Fibroblast of skin of left quadriceps (primary cell): ENCODE results near the gene HNRNPA3.
"Not testable (repeated sequence)": the region's sequence is repeated elsewhere in the genome, so short reads cannot be mapped to it uniquely, and the experiment has no call there.

ENCODE experiments used
- DNase-seq, 2 experiments: peaks; one replicate each; pipeline ENCODE4 v3.0.0-alpha.2; 2013; ENCODE audit warnings: low read depth in 2 of 2

The HNRNPA3 gene

GRCh38 chr2:177234267-177234666 is 21.7 kb downstream of the HNRNPA3 start:
- no peak for DNase-seq

DNA sequence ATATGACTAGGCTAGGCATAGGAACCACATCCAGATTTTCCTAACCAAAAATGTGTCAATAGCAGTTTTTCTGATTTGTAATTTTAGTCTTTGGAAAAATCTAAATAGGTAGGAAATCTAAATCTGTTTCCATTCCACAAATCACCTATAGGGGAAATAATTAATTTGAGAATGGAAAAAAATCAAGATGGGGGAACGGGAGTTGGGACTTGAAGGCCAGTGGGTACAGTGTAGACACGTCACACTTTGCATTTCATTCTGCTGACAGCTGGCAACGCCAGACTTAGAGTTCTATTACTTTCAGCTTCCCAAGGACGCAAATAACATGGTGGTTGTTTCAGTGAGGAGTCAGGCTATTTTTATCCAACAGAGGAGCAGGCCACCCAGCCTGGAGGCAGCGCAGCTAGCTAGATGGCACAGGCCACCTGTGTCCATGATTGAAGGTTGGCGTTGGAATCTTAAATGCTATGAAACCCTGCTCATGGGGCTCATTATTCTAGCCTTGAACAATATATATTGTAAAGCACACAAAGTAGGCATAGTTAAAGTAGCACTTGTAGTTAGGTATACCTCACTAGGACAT is 23.4 kb downstream of the HNRNPA3 start:
- no peak for DNase-seq

DNA sequence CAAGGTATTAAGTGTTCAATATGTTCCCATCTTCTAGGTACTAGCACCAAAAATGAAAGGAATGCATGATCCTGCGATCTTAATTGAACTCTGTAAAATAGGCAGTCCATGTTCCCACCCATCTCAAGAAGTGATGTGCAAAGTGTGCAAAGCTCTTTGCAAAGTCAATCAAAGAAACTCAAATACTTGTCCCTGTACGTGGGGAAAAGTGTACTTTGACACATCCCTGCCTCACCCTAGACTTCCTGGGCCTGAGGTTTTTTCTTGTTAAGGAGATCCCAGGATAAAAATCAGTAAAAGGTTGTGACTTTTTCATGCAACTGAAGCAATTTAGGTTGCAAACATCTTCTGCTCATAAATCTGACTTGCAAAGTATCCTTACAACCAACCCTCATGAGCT is 25.3 kb downstream of the HNRNPA3 start:
- no peak for DNase-seq

DNA sequence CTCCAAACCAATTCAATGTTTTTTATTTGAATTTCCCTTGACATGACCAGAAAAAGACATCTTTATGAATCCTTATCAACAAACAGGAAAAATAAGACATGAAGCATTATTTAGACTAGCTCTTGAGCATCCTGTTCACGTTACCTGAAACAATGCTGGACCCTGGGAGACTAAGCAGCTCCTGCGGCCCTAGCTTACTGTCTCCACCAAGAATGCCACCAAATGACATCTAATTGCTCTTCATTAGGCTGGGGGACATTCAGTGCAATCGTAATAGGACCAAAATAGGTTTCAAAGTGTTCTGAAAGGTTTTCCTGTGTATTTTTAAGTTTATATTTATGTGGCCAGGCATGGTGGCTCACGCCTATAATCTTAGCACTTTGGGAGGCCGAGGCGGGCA is 26.5 kb downstream of the HNRNPA3 start:
- no peak for DNase-seq

- no peak for DNase-seq
These were observed 27.5 kb downstream of the HNRNPA3 start for GRCh38 chr2:177239932-177240630.

DNA sequence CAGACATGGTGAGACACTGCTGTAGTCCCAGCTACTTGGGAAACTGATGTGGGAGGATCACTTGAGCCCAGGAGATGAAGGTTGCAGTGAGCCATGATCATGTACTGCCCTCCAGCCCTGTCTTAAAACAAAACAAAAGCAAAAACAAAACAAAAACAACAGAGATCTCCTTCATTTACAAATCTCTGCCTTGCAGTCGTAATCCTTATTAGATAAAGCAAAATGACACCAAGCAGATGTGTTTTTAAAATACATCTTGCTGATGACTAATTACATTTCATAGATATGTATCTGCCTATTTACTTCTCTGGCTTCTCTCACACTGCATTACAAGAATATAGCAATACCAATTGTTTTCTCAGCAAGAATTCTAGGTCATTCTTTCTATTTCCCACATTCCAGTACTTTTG is 29.1 kb downstream of the HNRNPA3 start:
- DNase-seq = peak; percentile 10 to 20

DNA sequence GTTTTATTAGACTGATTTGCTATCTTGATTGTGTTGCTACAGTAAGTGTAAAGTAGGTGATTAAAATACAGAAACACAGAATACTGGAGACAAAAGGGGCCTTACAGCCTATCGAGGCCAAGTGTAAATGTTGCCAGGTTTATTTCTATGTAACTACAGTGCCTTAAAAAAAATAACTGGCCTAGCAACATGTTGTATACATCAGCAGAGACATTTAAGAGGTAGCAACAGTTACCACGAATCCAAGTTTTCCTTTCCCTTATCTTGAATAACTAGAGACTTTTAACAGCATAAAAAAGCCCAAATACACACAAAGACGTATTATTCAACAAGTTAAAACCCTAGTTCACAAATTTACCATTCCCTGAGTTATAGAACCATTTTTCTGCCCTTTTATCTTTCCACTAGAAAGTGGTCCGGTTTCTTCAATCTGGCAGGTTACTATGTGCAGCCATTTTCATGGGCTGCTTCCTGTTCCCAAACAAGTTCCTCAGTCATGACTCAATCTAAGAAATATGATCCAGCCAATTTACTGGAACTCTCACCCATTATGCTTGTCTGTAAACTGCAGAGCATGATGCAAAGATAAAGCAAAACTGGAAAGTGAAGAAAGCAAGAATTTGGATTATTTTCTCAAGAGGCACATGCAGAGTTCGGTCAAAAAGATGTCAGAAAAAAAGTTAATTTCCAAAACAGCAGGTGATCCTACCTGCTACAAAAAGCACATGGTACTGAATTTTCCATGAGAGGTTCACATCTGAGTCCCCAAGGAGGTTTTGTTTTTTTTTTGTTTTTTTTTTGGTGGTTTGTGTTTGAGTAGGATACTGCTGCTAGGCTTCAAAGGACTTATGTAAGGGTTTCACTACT is 29.8 kb downstream of the HNRNPA3 start:
- peak; percentile 93 to 94 for DNase-seq

GRCh38 chr2:177243073-177243472 is 30.5 kb downstream of the HNRNPA3 start:
- no peak for DNase-seq

DNA sequence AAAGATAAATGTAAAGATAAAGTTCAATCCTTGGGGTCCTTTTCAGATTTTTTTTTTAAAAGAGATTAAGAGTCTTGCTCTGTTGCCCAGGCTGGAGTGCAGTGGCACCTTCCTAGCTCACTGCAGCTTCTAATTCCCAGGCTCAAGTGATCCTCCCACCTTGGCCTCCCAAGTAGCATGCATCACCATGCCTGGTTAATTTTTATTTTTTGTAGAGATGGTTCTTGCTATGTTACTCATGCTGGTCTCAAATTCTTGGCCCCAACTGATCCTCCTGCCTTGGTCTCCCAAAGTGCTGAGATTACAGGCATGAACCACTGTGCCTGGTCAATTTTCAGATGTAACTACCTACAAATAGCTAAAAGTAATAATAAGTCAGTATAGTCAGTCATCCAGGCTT is 30.9 kb downstream of the HNRNPA3 start:
- DNase-seq = no peak

DNA sequence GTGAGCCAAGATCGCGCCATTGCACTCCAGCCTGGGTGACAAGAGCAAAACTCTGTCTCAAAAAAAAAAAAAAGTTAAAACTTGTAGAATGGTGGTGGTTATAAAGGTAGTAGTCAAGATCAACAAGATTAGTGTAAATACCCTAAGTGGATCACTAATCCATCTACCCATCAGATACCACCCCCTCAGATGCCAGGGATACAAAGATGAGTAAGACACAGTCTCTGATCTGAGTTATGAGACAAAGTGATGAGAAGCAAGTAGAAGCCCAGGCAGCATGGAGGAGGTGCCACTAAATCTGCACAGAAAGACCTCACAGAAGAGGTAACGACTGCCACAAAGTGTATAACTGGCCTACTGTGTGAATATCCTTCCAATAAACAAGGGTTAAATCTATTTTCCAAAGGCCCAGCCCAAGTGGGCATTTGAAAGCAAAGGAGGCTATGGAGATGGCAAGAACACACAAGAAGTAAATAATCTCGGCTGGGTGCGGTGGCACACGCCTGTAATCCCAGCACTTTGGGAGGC is 31.7 kb downstream of the HNRNPA3 start:
- no peak for DNase-seq

GRCh38 chr2:177245010-177245422 is 32.4 kb downstream of the HNRNPA3 start:
- peak; percentile 56 to 65 for DNase-seq

DNA sequence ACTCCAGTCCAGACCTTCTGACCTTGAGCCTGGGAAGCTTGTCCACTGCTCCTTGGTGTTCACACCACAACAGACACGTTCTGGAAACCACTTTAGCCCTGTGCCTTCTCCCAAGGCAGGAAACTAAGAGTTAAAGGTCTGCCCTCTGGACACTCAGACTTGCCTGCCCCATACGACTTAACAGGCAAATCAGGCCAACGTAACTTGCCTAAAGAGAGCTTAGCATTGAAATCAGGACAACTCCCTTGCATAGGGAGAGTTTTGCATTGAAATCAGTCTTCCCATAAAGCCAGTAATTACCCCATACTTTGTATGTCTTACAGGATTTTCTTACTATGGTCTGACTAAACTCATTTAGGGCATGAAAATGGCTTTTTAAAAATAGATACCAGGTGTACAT is 33.4 kb downstream of the HNRNPA3 start:
- DNase-seq = no peak

- DNase-seq = not testable (repeated sequence)
These were observed 34.0 kb downstream of the HNRNPA3 start for GRCh38 chr2:177246523-177247030.

DNA sequence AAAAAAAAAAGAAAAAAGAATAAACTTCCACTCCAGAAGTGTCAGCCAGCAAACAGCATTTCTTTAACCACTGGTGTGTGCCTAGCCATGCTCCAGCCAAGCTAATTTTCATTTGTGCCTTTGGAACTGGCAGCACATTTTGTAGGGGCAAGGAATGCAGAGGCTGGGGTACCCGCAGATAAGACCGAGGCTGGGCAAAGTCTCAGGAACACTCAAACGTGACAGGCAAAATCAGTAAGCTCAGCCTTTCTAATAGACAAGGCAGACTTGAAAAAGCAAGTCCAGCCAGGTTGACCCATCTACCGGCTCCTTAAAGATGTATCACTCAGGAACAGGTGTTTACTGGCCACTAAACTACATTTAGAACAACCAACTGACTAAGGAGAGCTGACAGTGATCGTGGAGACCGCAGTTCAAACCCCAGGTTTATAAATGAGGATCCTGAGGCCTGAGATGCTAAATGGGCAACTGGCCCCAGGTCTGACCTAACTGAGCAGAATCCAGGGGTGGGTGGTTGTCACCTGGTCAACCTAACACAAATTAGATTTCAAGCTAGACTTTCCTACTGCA is 35.2 kb downstream of the HNRNPA3 start:
- DNase-seq = no peak

DNA sequence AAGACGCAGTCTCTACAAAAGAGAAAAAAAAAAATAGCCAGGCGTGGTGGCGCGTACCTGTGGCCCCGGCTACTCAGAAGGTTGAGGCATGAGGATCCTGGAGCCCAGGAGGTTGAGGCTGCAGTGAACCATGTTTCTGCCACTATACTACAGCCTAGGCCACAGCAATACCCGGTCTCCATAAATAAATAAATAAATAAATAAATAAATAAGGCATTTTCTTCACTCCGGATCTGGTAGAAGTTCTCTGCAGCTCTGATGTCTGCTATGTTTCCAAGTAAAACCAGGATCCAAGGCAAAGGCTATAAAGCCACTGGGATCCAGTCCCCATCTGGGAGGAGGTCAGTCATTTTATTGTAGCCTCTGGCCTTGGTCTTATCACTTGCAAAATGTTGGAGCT is 36.4 kb downstream of the HNRNPA3 start:
- DNase-seq = no peak

DNA sequence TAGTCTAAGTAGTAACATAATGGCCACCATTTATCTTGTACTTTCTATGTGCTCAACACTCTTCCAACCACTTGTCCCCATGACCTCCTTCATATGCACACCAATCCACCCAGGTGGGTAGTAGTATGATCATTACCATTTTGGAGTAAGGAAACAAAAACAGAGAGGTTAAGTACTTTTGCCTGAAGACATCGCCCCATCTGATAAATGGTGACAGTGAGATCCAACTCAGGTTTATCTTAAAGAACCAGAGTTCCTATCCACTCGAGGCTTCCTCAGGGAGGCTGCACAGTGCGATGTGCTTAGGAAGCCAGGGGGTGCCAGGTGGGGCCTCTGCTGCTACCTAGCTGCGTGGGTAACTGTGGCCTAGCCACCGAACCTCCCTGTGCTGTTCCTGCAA is 37.9 kb downstream of the HNRNPA3 start:
- no peak for DNase-seq

DNA sequence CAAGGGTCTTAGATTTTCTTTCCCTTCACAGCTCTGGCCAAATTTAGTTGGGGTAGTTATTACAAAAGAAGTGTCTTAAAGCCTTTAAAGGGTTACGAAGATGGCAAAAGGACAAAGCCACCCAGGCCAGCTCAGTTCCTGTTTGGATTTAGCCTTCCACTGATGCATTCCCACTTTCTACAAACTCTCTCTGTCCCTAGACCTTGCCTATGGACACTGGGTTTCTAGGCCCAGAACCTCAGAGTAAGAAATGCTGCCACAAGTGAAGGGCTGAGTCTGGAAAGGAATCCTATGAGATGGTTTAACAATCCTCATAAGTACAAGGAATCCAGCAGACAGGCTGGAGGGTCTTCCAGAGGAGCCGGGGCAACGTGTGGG is 38.6 kb downstream of the HNRNPA3 start:
- DNase-seq = no peak

DNA sequence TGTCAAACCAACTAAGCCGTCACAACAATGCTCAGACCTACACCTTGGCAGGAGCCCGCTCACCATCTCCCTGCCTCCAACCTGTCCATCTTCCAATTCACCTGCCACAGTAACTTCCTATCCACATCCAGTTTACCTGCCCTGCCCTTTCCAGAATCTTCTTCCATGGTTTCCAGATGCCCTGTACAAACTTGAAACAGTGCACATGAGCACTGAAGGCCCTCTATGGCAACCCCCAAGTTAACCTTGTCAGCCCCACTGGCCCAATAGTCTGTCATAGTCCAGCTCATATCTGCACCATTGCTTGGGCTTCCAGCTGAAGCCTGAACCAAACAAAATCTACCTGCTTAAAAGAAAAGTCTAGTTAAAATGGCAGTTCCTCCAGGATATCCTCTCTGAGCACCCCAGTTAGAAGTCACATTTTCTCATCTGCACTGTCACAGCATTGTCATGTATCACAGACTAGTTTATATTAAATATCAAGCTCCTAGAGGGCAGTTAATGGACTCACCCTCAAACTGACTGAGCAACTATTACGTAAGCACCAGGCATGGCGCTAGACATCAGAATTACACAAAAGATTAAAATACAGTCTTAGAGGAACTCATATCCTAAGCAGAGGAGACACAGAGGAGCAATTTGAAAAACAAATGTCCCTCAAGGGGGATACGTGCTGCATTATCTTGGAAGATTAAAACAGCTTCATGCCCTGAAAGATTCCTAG is 40.4 kb downstream of the HNRNPA3 start:
- DNase-seq = no peak

GRCh38 chr2:177253704-177254103 is 41.1 kb downstream of the HNRNPA3 start:
- DNase-seq = no peak

DNA sequence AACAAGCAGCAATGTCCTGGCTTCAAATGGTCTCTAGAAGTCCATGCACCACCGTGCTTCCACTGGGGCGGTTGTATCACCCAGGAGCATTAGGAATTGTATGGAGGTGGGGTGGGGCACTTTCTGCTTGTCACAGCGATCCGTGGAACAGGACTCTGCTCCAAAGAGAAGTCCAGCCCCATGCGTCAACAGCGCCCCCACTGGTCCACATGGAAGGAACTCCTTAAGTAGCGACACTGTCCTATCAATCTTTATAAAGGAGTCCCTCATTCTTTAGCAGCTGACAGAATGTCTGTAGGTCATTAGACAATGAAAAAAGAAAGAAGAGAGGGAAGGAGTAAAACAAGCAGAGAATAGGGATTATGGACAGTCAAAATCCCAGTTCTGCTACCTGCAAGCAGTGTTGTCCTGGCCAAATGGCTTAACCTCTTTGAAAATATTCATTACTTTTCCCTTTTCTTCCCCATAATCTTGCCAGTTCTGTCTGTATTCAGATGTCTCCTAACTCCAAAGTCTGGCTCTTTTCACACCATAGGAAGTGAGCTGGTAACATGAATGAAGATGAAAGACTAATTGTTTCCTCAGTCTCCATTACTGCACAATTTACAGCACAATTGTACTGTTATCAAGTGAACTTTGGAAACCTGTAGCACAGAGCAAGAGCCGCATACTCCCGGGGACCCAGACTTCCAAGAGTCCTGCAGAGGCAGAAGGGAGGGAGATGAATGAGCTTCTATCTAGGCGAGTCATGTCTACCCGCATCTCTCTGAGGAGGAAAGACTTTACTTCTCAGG is 42.0 kb downstream of the HNRNPA3 start:
- no peak for DNase-seq

GRCh38 chr2:177255227-177255601 is 42.6 kb downstream of the HNRNPA3 start:
- DNase-seq = no peak
